KMS-11 (cell line): Measurements from ENCODE around the gene PDE6C.

Experiments
- H2AFZ ChIP-seq: fragments of 200-600 bp; sonication (generic); 2 replicates; pipeline ENCODE4 v1.6.1; 2016; ENCODE audit warnings: antibody characterized with exemption, mixed run types, low read depth
- H3K27ac ChIP-seq: fragments of 200-600 bp; sonication (generic); 2 replicates; pipeline ENCODE4 v1.6.1; 2016; ENCODE audit warnings: mild to moderate bottlenecking, mixed run types
- H3K27me3 ChIP-seq: fragments of 200-600 bp; sonication (generic); 2 replicates; pipeline ENCODE4 v1.6.1; 2017; ENCODE audit warnings: mild to moderate bottlenecking, low read depth, mixed run types, moderate library complexity; ENCODE audit not compliant: insufficient read depth
- H3K36me3 ChIP-seq: fragments of 200-600 bp; sonication (generic); 2 replicates; pipeline ENCODE4 v1.6.1; 2017; ENCODE audit warnings: mild to moderate bottlenecking, mixed run types; ENCODE audit not compliant: insufficient read depth
- H3K4me1 ChIP-seq: fragments of 200-600 bp; sonication (generic); 2 replicates; pipeline ENCODE4 v1.6.1; 2016; ENCODE audit warnings: mild to moderate bottlenecking, low read depth, mixed run types; ENCODE audit not compliant: poor library complexity, severe bottlenecking
- H3K4me2 ChIP-seq: fragments of 200-600 bp; sonication (generic); 2 replicates; pipeline ENCODE4 v1.7.0; 2016; ENCODE audit warnings: mild to moderate bottlenecking, mixed run types
- H3K4me3 ChIP-seq: fragments of 200-600 bp; sonication (generic); IDR thresholded peaks from 2 replicates; pipeline ENCODE4 v1.6.1; 2017; ENCODE audit warnings: low read depth, low read length, mixed read lengths; ENCODE audit not compliant: insufficient read depth
- H3K79me2 ChIP-seq: fragments of 200-600 bp; sonication (generic); 2 replicates; pipeline ENCODE4 v1.6.1; 2016; ENCODE audit warnings: low read depth, mixed run types; ENCODE audit not compliant: insufficient read depth
- H3K9ac ChIP-seq: fragments of 200-600 bp; sonication (generic); 2 replicates; pipeline ENCODE4 v1.6.1; 2016; ENCODE audit warnings: mild to moderate bottlenecking, mixed run types
- H4K20me1 ChIP-seq: fragments of 200-600 bp; sonication (generic); 2 replicates; pipeline ENCODE4 v1.6.1; 2016; ENCODE audit warnings: mild to moderate bottlenecking, mixed run types; ENCODE audit not compliant: insufficient read depth
- TF ChIP-seq, protein P1 (sequence below): fragments of 200-600 bp; sonication (generic); conservative IDR thresholded peaks from 2 replicates; pipeline ENCODE4 v1.6.1; 2017; ENCODE audit warnings: low read depth, mild to moderate bottlenecking, antibody characterized with exemption, low read length, moderate library complexity, mixed read lengths

The PDE6C gene

DNA sequence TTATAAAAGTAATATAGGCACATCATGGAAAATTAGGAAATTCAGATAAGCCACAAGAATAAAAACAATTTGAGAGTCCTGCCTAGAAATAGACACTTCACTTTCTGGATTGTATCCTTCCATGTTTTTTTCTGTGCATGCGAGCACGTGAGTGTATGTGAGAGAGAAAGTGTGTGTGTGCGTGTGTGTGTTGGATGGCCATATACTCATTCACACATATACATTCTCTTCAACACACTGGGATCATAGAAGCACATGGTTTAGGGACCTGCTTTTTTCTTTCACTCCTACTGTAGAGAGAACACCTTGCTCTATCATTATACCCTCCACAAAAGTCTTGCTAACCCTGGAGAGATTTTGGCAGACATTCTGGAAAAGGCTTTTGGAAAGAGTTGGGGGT is 38.4 kb upstream of the PDE6C start:
- H3K27me3 ChIP-seq, result no peaks in the 10 kb centered on the region
- H2AFZ ChIP-seq, result no peak overlapping the region
- TF ChIP-seq, protein P1, sequence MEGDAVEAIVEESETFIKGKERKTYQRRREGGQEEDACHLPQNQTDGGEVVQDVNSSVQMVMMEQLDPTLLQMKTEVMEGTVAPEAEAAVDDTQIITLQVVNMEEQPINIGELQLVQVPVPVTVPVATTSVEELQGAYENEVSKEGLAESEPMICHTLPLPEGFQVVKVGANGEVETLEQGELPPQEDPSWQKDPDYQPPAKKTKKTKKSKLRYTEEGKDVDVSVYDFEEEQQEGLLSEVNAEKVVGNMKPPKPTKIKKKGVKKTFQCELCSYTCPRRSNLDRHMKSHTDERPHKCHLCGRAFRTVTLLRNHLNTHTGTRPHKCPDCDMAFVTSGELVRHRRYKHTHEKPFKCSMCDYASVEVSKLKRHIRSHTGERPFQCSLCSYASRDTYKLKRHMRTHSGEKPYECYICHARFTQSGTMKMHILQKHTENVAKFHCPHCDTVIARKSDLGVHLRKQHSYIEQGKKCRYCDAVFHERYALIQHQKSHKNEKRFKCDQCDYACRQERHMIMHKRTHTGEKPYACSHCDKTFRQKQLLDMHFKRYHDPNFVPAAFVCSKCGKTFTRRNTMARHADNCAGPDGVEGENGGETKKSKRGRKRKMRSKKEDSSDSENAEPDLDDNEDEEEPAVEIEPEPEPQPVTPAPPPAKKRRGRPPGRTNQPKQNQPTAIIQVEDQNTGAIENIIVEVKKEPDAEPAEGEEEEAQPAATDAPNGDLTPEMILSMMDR, result no peak
- no peaks in the 10 kb centered on the region for H3K4me1 ChIP-seq
- no peaks in the 10 kb centered on the region for H4K20me1 ChIP-seq
- no peaks in the 10 kb centered on the region for H3K36me3 ChIP-seq
- H3K4me3 ChIP-seq, result no peak overlapping the region
- H3K79me2 ChIP-seq, result no peaks in the 10 kb centered on the region
- H3K27ac ChIP-seq, result no peak overlapping the region
- H3K9ac ChIP-seq, result no peak overlapping the region
- no peak overlapping the region for H3K4me2 ChIP-seq

DNA sequence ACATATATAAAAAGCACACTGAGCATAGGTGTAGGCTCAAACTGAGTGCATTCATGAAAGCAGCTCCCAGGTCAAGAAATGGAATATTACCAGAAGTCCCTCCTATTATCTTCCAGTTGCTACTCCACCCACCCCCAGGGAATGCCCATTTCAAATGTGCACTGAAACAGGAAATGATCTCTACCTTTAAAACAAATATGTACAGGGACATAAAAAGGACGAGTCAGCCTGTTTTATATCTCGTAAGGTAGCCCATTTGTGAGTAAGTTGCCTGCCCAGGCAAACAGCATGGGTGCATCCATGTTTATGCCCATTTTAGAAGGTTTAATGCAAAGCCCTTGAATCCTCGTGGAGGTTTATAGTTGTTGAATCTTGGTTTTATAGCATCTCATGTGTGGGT is 35.4 kb upstream of the PDE6C start:
- Histone ChIP-seq H2AFZ (no peak overlapping the region), H3K4me2 (no peak overlapping the region), H3K36me3 (no peaks in the 10 kb centered on the region), H3K9ac (no peak overlapping the region), H3K27me3 (no peaks in the 10 kb centered on the region), H3K4me3 (no peak overlapping the region), H3K27ac (no peak overlapping the region), H3K79me2 (no peaks in the 10 kb centered on the region), H3K4me1 (no peaks in the 10 kb centered on the region), H4K20me1 (no peaks in the 10 kb centered on the region)
- TF ChIP-seq, protein P1, result no peak

DNA sequence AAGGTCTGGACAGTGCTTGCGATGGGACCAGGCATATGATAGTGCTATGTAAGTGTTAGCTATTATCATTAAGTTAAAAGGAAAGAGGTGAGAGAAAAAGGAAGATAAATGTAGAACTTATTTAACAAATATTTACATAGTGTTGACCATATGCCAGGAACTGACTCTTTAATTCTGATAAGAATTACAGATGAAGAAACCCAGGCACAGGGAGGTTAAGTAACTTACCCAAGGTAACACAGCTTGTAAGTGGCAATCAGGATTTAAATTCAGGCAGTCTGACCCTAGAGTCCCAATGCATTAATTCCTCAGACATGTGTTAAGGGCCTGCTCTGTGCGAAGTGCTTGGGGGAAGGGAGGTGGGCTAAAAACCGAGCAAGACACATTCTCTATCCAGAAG is 34.8 kb upstream of the PDE6C start:
- H3K4me3 ChIP-seq, result no peak overlapping the region
- no peak overlapping the region for H3K4me2 ChIP-seq
- H2AFZ ChIP-seq, result no peak overlapping the region
- no peaks in the 10 kb centered on the region for H3K36me3 ChIP-seq
- no peaks in the 10 kb centered on the region for H4K20me1 ChIP-seq
- no peak overlapping the region for H3K9ac ChIP-seq
- TF ChIP-seq, protein P1, result no peak
- H3K27ac ChIP-seq, result no peak overlapping the region
- H3K27me3 ChIP-seq, result no peaks in the 10 kb centered on the region
- no peaks in the 10 kb centered on the region for H3K4me1 ChIP-seq
- H3K79me2 ChIP-seq, result no peaks in the 10 kb centered on the region

DNA sequence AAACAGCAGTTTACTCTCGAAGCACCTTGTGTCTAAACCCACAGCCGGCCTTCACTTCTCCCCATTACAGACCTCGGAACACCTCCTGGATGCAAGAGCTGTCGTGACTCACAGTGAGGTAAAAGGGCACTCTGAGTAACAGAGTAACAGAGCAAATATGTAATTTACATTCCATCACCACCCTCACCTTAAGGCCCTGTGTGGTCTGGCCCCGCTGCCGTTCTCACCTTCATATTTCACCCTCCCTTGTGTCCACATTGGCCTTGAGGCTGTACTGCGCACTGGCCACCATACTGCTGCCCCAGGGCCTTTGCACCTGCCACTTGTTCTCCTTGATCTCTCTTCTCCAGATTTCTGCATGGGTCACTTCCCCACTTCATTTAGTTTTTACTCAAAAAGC is 33.2 kb upstream of the PDE6C start:
- Histone ChIP-seq H4K20me1 (no peaks in the 10 kb centered on the region), H3K4me2 (no peak overlapping the region), H3K9ac (no peak overlapping the region), H3K79me2 (no peaks in the 10 kb centered on the region), H3K4me1 (no peaks in the 10 kb centered on the region), H3K4me3 (no peak overlapping the region), H2AFZ (no peak overlapping the region), H3K27me3 (no peaks in the 10 kb centered on the region), H3K27ac (no peak overlapping the region), H3K36me3 (no peaks in the 10 kb centered on the region)
- TF ChIP-seq, protein P1, result no peak
